A549 (cell line): Measurements from ENCODE around the gene LMF1. TPM values are rescaled to one million over a fixed set of nuclear protein-coding genes. Genes with fewer than 3 reads are reported as not detected.

ENCODE experiments used
- ATAC-seq, 2 experiments: fragments of 200-7000 bp in 1 of 2; fragments of >200 bp in 1 of 2; cut with Nextera tagmentation in 1 of 2; cut with Tn5 transposase in 1 of 2; 3 replicates each; pipeline versions ENCODE4 v1.8.0 to v1.9.1; 2018 to 2020; ENCODE audit warnings: mild to moderate bottlenecking in 1 of 2, moderate library complexity in 1 of 2
- CTCF ChIA-PET: fragments of 300-600 bp; sonication (Branson Sonifier 250); formaldehyde crosslinking; extraction: SDS; loops from one replicate; lab custom pipeline; 2021; ENCODE audit warnings: antibody characterized with exemption, inconsistent platforms; lab: Yijun Ruan, JAX
- POLR2A ChIA-PET: fragments of 350-600 bp; formaldehyde crosslinking; extraction: SDS; loops from one replicate; lab custom pipeline; 2021; ENCODE audit warnings: antibody characterized with exemption, inconsistent platforms; lab: Yijun Ruan, JAX
- DNase-seq, 2 experiments: peaks; one replicate each; pipeline versions ENCODE4 v3.0.0 to v3.0.0-alpha.2; 2011 to 2016; ENCODE audit warnings: low read depth in 1 of 2, low spot score in 1 of 2
- FAIRE-seq: peaks from 2 replicates; lab custom pipeline; 2011; peaks lifted over from hg19 to GRCh38; lab: Jason Lieb, UNC
- H3K27ac ChIP-seq, 2 experiments: fragments of >200 bp; sonication (Bioruptor Twin); formaldehyde crosslinking; 3 replicates each; pipeline ENCODE4 v1.5.1; 2016 to 2017
- H3K4me1 ChIP-seq: fragments of >200 bp; sonication (Bioruptor Twin); formaldehyde crosslinking; 3 replicates; pipeline ENCODE4 v1.6.1; 2016
- H3K4me2 ChIP-seq: fragments of >200 bp; sonication (Bioruptor Twin); formaldehyde crosslinking; 3 replicates; pipeline ENCODE4 v1.6.1; 2016
- H3K4me3 ChIP-seq: fragments of >200 bp; sonication (Bioruptor Twin); formaldehyde crosslinking; 3 replicates; pipeline ENCODE4 v1.5.1; 2016
- H3K9me3 ChIP-seq: fragments of >200 bp; sonication (Bioruptor Twin); formaldehyde crosslinking; 3 replicates; pipeline ENCODE4 v1.6.1; 2016
- EP300 ChIP-seq, 2 experiments: fragments of >200 bp; sonication (Bioruptor Twin); formaldehyde crosslinking; IDR thresholded peaks; 2 replicates in 1 of 2; 3 replicates in 1 of 2; pipeline ENCODE4 v1.6.1; 2016 to 2017
- FOSB ChIP-seq: fragments of 250-450 bp; sonication (Bioruptor Pico); IDR thresholded peaks from 2 replicates; pipeline ENCODE4 v1.5.0; 2020; ENCODE audit warnings: mild to moderate bottlenecking, moderate library complexity
- FOSL2 ChIP-seq, 2 experiments: fragments of 450-650 bp in 1 of 2; fragments of >200 bp in 1 of 2; sonication (Bioruptor Twin) in 1 of 2; formaldehyde crosslinking; IDR thresholded peaks; 2 replicates each; pipeline versions ENCODE4 v1.5.0 to v1.6.1; 2016 to 2020; ENCODE audit warnings: mild to moderate bottlenecking in 1 of 2, moderate library complexity in 1 of 2
- FOXS1 ChIP-seq: fragments of 250-450 bp; sonication (Bioruptor Pico); IDR thresholded peaks from 2 replicates; pipeline ENCODE4 v1.5.0; 2020; ENCODE audit warnings: mild to moderate bottlenecking, moderate library complexity
- HOXA7 ChIP-seq: fragments of 250-450 bp; sonication (Bioruptor Pico); IDR thresholded peaks from 2 replicates; pipeline ENCODE4 v1.5.0; 2020; ENCODE audit warnings: mild to moderate bottlenecking, moderate library complexity
- HOXB13 ChIP-seq: fragments of 250-450 bp; sonication (Bioruptor Pico); IDR thresholded peaks from 2 replicates; pipeline ENCODE4 v1.5.0; 2020; ENCODE audit warnings: low read depth, mild to moderate bottlenecking, moderate library complexity
- JUN ChIP-seq, 2 experiments: fragments of >200 bp; sonication (Bioruptor Twin); formaldehyde crosslinking; IDR thresholded peaks; 2 replicates in 1 of 2; 3 replicates in 1 of 2; pipeline ENCODE4 v1.6.1; 2016 to 2017
- KDM1A ChIP-seq: fragments of 200-600 bp; sonication (generic); IDR thresholded peaks from 2 replicates; pipeline ENCODE4 v1.6.1; 2016; ENCODE audit warnings: low read depth, mild to moderate bottlenecking
- NPAS2 ChIP-seq: fragments of 250-450 bp; sonication (Bioruptor Pico); IDR thresholded peaks from 2 replicates; pipeline ENCODE4 v1.8.0; 2022; ENCODE audit warnings: mild to moderate bottlenecking, moderate library complexity, borderline replicate concordance
- POLR2A ChIP-seq: IDR thresholded peaks from 2 replicates; pipeline ENCODE4 v1.6.1; 2012; ENCODE audit warnings: mild to moderate bottlenecking, low read length
- POLR2AphosphoS2 ChIP-seq: conservative IDR thresholded peaks from 2 replicates; pipeline ENCODE4 v1.6.1; 2012; ENCODE audit warnings: low read length, improper control_type of control experiment, inconsistent platforms
- RAD21 ChIP-seq, 2 experiments: fragments of >200 bp in 1 of 2; sonication (Bioruptor Twin) in 1 of 2; formaldehyde crosslinking in 1 of 2; IDR thresholded peaks in 1 of 2; conservative IDR thresholded peaks in 1 of 2; 2 replicates in 1 of 2; 3 replicates in 1 of 2; pipeline ENCODE4 v1.6.1; 2012 to 2018; ENCODE audit warnings: inconsistent platforms in 1 of 2
- RFX5 ChIP-seq: fragments of 450-650 bp; IDR thresholded peaks from 2 replicates; pipeline ENCODE4 v1.7.1; 2014; ENCODE audit warnings: antibody characterized with exemption, mild to moderate bottlenecking, moderate library complexity
- RNF2 ChIP-seq: fragments of 200-600 bp; sonication (generic); IDR thresholded peaks from 2 replicates; pipeline ENCODE4 v1.6.1; 2016; ENCODE audit warnings: low read depth, mild to moderate bottlenecking, antibody characterized with exemption, moderate library complexity, borderline replicate concordance
- SMC3 ChIP-seq: fragments of >200 bp; sonication (Bioruptor Twin); formaldehyde crosslinking; IDR thresholded peaks from 3 replicates; pipeline ENCODE4 v1.6.1; 2018; ENCODE audit warnings: inconsistent platforms
- SREBF2 ChIP-seq: fragments of 450-650 bp; IDR thresholded peaks from 2 replicates; pipeline ENCODE4 v1.6.1; 2014; ENCODE audit warnings: mild to moderate bottlenecking, moderate library complexity
- ZSCAN20 ChIP-seq: fragments of 250-450 bp; sonication (Bioruptor Pico); IDR thresholded peaks from 2 replicates; pipeline ENCODE4 v1.8.0; 2022; ENCODE audit warnings: mild to moderate bottlenecking, moderate library complexity
- whole genome bisulfite sequencing: methylation state at CpG from one replicate; pipeline ENCODE4 v1.1.6; 2017; ENCODE audit errors: missing lambda C conversion rate; 5-methylcytosine and 5-hydroxymethylcytosine counted together
- polyA plus RNA-seq, 4 experiments: library from polyadenylated mRNA; depleted of rRNA in 3 of 4; stranded (reverse); fragments of >200 nt; fragmentation: RNase III in 1 of 4; extraction: RNeasy Plus Mini Kit Qiagen cat#74134 plus additional on column Dnase treatment in 1 of 4; gene quantifications; 2 replicates in 3 of 4; 3 replicates in 1 of 4; pipeline ENCODE4 v1.2.3, GENCODE V29; 2011 to 2017
- TF ChIP-seq, protein P1 (sequence below): IDR thresholded peaks from 2 replicates; pipeline ENCODE4 v1.6.1; 2012
- TF ChIP-seq, protein P2 (sequence below): fragments of >200 bp; sonication (Bioruptor Twin); formaldehyde crosslinking; IDR thresholded peaks from 2 replicates; pipeline ENCODE4 v1.6.1; 2016
- TF ChIP-seq, protein P3 (sequence below): fragments of 250-450 bp; sonication (Bioruptor Pico); IDR thresholded peaks from 2 replicates; pipeline ENCODE4 v1.5.0; 2021; ENCODE audit warnings: mild to moderate bottlenecking, moderate library complexity, borderline replicate concordance
- TF ChIP-seq, protein P4 (sequence below): fragments of 250-450 bp; sonication (Bioruptor Pico); IDR thresholded peaks from 2 replicates; pipeline ENCODE4 v1.5.0; 2020; ENCODE audit warnings: low read depth, mild to moderate bottlenecking, moderate library complexity
- TF ChIP-seq, protein P5 (sequence below): fragments of 150-350 bp; IDR thresholded peaks from 2 replicates; pipeline ENCODE4 v1.6.1; 2014; ENCODE audit warnings: low read depth, mild to moderate bottlenecking, low read length

LMF1 gene
- polyA plus RNA-seq, 2 of the 4 experiments (the other 2 are of a cell fraction), result 8.8 to 10.9 TPM

DNA sequence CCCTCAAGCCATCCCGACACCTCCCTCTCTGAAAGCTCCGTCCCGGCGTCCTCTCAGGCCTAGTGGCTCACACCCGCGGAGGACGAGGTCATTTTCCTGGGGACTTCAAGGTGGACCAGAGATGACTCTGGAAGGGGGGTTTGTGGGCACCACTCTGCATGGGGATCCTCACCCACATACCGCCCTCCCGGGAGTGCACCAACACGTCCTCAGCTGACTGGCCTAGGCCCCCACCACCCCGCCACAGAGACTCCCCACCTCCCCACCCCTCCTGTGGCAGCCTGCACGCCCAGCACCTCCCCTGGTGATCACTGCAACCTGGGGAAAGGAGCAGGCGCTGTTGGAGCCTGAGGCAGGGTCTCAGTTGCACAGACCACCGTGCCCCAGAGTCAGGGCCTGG, 8.4 kb upstream of the LMF1 start:
- FAIRE-seq (no peak), DNase-seq (no peak), ATAC-seq (no peak)
- TF ChIP-seq SMC3 (no peak), FOSB (no peak), RNF2 (no peak), ZSCAN20 (CRISPR knock-in tag) (no peak)
- TF ChIP-seq, protein P1, sequence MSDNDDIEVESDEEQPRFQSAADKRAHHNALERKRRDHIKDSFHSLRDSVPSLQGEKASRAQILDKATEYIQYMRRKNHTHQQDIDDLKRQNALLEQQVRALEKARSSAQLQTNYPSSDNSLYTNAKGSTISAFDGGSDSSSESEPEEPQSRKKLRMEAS, result no peak
- CTCF ChIA-PET, result interaction anchor here (1.1 to 6.7 kb wide), 4 partner anchors 11 to 101 kb away, joined by 3 to 37 read pairs (median 4); no protein-coding TSS in a partner anchor
- POLR2A ChIA-PET, result no interaction called here
- Histone ChIP-seq H3K4me3 (no peak overlapping the region), H3K9me3 (no peaks in the 10 kb centered on the region), H3K4me2 (no peak overlapping the region), H3K4me1 (peaks cover 12% of the 10 kb centered on the region), H3K27ac (no peak overlapping the region)
- 84% methylated on average over 11 of the region's 14 CpGs for WGBS

DNA sequence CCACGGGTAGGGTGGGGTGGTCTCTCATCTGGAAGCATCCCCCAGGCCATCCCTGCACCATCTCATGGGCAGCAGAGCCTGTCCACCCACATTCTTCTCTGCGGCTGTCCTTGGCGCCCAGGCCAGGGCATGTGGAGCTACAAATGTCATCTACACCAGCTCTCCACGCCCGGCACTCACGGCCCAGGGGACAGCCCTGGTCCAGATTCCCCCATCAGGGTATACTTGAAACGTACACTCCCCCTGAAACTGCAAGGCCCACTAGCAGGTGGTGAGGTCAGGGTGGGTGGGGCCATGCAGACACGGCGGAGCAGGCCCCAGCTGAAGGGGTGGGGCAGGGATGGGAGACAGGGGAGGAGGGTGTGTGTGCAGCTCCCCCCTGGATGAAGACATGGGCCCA, 7.6 kb upstream of the LMF1 start:
- FAIRE-seq (no peak), ATAC-seq (no peak), DNase-seq (no peak)
- Histone ChIP-seq H3K4me3 (no peak overlapping the region), H3K4me1 (peaks cover 12% of the 10 kb centered on the region), H3K9me3 (no peaks in the 10 kb centered on the region), H3K27ac (no peak overlapping the region), H3K4me2 (no peak overlapping the region)
- CTCF ChIA-PET, result interaction anchor here (1.1 to 6.7 kb wide), 4 partner anchors 12 to 100 kb away, joined by 3 to 37 read pairs (median 4); no protein-coding TSS in a partner anchor
- no peak for TF ChIP-seq FOXS1 (CRISPR knock-in tag)
- TF ChIP-seq, protein P2, sequence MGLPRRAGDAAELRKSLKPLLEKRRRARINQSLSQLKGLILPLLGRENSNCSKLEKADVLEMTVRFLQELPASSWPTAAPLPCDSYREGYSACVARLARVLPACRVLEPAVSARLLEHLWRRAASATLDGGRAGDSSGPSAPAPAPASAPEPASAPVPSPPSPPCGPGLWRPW, result no peak
- TF ChIP-seq, protein P3, sequence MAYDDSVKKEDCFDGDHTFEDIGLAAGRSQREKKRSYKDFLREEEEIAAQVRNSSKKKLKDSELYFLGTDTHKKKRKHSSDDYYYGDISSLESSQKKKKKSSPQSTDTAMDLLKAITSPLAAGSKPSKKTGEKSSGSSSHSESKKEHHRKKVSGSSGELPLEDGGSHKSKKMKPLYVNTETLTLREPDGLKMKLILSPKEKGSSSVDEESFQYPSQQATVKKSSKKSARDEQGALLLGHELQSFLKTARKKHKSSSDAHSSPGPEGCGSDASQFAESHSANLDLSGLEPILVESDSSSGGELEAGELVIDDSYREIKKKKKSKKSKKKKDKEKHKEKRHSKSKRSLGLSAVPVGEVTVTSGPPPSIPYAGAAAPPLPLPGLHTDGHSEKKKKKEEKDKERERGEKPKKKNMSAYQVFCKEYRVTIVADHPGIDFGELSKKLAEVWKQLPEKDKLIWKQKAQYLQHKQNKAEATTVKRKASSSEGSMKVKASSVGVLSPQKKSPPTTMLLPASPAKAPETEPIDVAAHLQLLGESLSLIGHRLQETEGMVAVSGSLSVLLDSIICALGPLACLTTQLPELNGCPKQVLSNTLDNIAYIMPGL, result no peak
- POLR2A ChIA-PET, result no interaction called here
- WGBS, result 75% methylated on average over 7 of the region's 9 CpGs

DNA sequence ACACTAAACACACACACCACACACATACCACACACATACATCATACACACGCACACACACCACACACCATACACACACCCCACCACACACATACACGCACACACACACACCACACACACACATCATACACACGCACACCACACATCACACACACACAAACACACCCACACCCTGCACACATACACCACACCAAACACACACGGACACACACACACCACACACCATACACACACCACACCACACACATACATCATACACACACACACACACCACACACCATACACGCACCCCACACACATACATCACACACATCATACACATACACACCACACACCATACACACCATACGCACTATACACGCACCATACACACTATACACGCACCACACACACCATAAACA, 7.1 kb upstream of the LMF1 start:
- FAIRE-seq (no peak), DNase-seq (no peak), ATAC-seq (no peak)
- H3K4me2 ChIP-seq, result no peak overlapping the region
- TF ChIP-seq HOXB13 (no peak), POLR2A (no peak), KDM1A (no peak), RAD21 (conservative IDR thresholded peaks at IDR 0.05 in 1 of 2, IDR thresholded peaks at IDR 0.05 in 1 of 2) (no peak), JUN (IDR thresholded peaks at IDR 0.05) (no peak), EP300 (IDR thresholded peaks at IDR 0.05) (no peak), SREBF2 (no peak)
- TF ChIP-seq, all 56 proteins: peak for 0
- CTCF ChIA-PET, result interaction anchor here (6.7 kb wide), 1 partner anchor 21 kb away, joined by 37 read pairs; no protein-coding TSS in a partner anchor
- no peak overlapping the region for H3K27ac ChIP-seq
- H3K4me1 ChIP-seq, result peaks cover 12% of the 10 kb centered on the region
- H3K4me3 ChIP-seq, result no peak overlapping the region
- WGBS, result 70% methylated on average over 8 of the region's 8 CpGs
- POLR2A ChIA-PET, result no interaction called here
- no peaks in the 10 kb centered on the region for H3K9me3 ChIP-seq

DNA sequence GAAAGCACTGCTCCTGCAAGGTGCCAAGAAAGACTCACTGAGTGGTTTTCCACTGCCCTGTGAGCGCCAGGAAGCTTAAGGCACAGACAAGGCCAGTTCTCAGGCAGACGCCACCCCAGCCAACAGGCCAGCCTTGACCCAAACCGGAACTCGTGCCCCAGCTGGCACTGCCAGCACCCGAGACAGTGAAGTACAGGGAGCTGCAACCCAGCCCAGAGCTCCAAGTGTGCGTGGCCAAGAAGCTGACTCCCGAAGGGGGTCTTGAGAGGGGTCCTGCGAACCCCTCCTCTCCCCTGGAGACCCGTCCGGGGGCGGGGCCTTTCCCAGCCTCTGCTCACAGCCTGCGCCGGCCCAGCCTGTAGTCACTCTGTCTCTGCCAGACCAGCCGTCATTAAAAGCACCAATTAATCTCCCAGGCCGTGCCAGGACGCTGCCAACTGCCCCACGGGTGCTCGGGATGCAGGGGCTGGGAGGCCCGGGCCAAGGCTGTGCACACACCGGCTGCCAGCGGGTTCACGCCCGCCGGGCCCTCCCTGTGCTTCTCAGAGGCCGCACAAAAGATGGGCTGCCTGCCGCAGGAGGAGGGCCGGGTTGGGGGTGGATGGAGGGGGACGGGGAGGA, 6.4 kb upstream of the LMF1 start:
- no peak overlapping the region for H3K4me3 ChIP-seq
- ATAC-seq, result no peak
- no peak for FAIRE-seq
- no peak for DNase-seq
- ChIA-PET CTCF (interaction anchor here (0.7 to 6.4 kb wide), 3 partner anchors 11 to 79 kb away, joined by 3 to 37 read pairs (median 3); no protein-coding TSS in a partner anchor), POLR2A (no interaction called here)
- H3K27ac ChIP-seq, result no peak overlapping the region
- 71% methylated on average over 13 of the region's 28 CpGs for WGBS
- H3K4me2 ChIP-seq, result no peak overlapping the region
- peaks cover 10% of the 10 kb centered on the region for H3K4me1 ChIP-seq
- no peaks in the 10 kb centered on the region for H3K9me3 ChIP-seq
- TF ChIP-seq HOXB13 (no peak), NPAS2 (CRISPR knock-in tag) (no peak), RFX5 (no peak), HOXA7 (CRISPR knock-in tag) (no peak), POLR2AphosphoS2 (no peak), JUN (IDR thresholded peaks at IDR 0.05) (no peak), FOSL2 (IDR thresholded peaks at IDR 0.05) (no peak), FOSL2 (CRISPR knock-in tag; IDR thresholded peaks at IDR 0.05) (no peak)
- TF ChIP-seq, protein P4, sequence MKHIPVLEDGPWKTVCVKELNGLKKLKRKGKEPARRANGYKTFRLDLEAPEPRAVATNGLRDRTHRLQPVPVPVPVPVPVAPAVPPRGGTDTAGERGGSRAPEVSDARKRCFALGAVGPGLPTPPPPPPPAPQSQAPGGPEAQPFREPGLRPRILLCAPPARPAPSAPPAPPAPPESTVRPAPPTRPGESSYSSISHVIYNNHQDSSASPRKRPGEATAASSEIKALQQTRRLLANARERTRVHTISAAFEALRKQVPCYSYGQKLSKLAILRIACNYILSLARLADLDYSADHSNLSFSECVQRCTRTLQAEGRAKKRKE, result no peak
- TF ChIP-seq, protein P5, sequence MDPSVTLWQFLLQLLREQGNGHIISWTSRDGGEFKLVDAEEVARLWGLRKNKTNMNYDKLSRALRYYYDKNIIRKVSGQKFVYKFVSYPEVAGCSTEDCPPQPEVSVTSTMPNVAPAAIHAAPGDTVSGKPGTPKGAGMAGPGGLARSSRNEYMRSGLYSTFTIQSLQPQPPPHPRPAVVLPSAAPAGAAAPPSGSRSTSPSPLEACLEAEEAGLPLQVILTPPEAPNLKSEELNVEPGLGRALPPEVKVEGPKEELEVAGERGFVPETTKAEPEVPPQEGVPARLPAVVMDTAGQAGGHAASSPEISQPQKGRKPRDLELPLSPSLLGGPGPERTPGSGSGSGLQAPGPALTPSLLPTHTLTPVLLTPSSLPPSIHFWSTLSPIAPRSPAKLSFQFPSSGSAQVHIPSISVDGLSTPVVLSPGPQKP, result no peak
